GM19238 (cell line): ENCODE results near the gene ASIP.
"Not testable (repeated sequence)": the region's sequence is repeated elsewhere in the genome, so short reads cannot be mapped to it uniquely, and the experiment has no call there.

Experiments
- DNase-seq: peaks from one replicate; pipeline ENCODE4 v3.0.0; 2011; ENCODE audit warnings: low spot score; ENCODE audit not compliant: insufficient read length

Gene ASIP

DNA sequence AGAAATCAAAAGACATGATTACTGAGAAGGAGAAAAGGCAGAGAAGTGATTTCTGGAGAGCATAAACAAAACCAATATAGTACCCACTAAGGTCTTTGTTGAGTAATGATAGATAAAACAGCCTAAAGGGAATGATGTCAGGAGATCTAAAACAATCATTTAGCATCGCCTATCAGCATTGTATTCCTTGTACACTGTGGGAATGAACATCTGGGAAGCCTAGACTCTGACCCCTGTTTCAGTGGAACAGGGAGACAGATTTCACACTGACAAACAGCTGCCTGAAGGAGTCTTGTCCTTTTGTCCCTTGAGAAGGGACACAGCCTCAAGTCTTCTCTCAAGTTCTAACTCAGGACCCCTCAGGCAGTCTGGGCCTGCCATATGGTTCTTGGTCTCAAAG lies 1.7 kb downstream of the ASIP start:
- no peak for DNase-seq

GRCh38 chr20:34243377-34243776 lies 2.2 kb downstream of the ASIP start:
- no peak for DNase-seq

- no peak for DNase-seq
These were observed 5.0 kb downstream of the ASIP start for GRCh38 chr20:34246126-34246626.

GRCh38 chr20:34249291-34249690 lies 8.1 kb downstream of the ASIP start:
- DNase-seq = no peak

DNA sequence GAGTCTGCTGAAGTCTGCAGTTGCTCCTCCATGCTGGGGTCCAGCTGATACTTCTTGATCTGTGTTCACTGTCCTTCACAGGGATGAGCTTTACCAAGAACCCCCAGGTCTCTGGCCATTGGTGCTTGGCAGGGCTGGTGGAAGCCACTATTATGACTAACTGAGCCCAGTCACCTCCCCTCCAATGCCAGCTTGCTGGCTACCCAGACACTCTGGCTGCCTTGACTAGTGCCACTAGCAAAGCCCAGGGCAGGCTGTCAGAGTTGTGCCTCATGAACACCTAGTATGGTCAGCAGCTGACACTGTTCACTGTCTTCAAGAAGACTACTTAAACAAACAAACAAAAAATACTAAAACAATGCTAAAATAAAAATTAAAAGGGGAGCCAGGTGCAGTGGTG lies 8.8 kb downstream of the ASIP start:
- DNase-seq = no peak

- DNase-seq = no peak
These were observed 10.4 kb downstream of the ASIP start for GRCh38 chr20:34251619-34252018.

- DNase-seq = not testable (repeated sequence)
These were observed 11.3 kb downstream of the ASIP start for GRCh38 chr20:34252431-34253086.

DNA sequence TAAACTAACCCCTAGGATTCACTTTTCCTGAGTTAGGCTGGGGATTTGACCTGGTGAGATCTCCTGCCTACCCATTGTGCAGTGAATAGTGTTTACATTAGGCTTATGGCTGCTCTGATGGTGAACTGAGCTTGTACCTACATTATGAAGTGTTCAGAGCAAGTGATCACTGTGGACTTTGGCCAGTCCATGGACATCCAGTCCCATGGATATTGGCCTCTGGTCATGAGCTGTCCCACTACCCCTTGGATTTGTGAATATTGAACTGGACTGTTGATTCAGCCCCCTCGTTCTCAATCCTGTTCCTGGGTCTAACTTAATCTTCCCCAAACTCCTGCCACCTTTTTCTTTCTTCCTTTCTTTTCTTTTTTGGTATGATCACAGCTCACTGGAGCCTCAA lies 13.8 kb downstream of the ASIP start:
- no peak for DNase-seq

DNA sequence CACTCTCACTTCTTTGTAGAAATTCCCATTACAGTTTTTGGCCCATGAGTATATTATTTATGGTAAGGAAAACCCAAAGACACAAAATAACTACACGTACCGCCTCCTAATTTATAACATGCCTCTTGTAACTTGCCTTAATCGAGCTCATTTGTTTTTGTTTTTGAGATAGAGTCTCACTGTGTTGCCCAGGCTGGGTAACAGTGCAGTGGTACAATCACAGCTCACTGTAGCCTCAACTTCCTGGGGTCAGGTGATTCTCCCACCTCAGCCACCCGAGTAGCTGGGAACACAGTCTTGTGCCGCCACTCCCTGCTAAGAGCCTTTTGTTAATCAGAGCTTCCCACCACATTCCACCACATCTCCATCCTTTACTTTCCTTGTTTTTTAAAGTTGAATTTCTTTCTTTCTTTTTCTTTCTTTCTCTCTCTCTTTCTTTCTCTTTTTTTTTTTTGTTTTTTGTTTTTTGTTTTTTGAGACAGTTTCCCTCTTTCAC lies 15.5 kb downstream of the ASIP start:
- DNase-seq = no peak

- DNase-seq = no peak
These were observed 19.2 kb downstream of the ASIP start for GRCh38 chr20:34260208-34260942.

DNA sequence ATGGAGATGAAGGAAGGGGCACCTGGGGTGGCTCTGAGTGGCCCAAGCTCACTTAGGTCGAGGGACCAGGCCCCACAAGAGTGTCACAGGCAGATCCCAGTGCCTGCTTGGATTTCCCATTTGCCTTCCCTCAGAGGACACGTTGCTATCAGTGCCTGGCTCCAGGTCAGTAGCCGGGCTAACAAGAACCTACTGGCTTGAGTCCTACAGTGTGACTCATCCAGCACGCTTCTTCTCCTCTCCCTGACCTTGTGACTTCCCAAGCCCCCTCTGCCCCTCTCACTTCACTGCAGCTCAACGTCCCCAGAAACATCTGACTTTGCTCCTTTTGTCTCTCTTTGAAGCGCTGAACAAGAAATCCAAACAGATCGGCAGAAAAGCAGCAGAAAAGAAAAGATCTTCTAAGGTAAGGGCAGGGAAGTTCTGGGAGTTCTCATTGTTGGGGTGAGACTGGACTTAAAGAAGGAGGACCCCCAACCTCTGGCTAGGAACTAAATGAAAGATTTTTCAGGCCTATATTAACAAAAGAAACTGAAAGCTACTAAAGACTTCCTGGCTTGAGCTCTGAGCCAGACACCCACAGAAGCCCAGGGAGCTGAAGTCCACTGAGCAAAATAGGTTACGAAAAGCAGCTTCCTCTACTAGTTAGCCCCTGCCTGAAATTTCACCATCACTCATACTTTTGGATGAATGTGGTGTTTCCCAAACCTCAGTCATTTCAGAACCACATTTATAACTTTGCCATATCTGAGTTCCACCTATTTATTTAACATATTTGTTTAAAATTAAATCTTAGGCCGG lies 21.5 kb downstream of the ASIP start:
- no peak for DNase-seq

DNA sequence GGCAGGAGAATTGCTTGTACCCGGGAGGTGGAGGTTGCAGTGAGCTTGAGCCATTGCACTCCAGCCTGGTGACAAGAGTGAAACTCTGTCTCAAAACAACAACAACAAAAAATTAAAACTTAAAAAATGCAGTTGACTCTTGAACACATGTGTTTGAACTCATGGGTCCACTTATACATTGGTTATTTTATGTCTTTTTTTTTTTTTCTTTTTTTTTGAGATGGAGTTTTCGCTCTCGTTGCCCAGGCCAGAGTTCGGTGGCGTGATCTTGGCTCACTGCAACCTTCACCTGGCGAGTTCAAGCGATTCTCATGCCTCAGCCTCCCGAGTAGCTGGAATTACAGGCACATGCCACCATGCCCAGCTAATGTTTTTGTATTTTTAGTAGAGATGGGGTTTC lies 22.2 kb downstream of the ASIP start:
- DNase-seq = not testable (repeated sequence)

DNA sequence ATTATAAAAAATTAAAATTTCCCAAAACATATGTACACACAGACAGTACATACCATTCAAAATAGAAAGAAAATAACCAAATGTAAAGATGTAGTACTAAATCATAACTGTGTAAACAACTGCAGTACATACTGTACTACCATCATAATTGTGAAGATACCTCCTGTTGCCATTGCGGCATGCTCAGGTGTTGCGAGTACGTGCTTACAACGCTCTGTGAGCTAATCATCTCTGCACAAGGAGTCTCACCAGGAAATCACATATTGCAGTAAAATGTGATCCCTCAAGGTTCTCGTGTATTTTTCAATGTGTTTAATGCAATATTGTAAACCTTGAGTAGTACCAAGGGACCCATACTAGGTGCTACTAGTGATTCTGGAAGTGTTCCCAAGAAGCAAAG lies 22.9 kb downstream of the ASIP start:
- DNase-seq = no peak

GRCh38 chr20:34268145-34268544 lies 26.9 kb downstream of the ASIP start:
- DNase-seq = no peak

- DNase-seq = no peak
These were observed 27.8 kb downstream of the ASIP start for GRCh38 chr20:34268851-34269636.

DNA sequence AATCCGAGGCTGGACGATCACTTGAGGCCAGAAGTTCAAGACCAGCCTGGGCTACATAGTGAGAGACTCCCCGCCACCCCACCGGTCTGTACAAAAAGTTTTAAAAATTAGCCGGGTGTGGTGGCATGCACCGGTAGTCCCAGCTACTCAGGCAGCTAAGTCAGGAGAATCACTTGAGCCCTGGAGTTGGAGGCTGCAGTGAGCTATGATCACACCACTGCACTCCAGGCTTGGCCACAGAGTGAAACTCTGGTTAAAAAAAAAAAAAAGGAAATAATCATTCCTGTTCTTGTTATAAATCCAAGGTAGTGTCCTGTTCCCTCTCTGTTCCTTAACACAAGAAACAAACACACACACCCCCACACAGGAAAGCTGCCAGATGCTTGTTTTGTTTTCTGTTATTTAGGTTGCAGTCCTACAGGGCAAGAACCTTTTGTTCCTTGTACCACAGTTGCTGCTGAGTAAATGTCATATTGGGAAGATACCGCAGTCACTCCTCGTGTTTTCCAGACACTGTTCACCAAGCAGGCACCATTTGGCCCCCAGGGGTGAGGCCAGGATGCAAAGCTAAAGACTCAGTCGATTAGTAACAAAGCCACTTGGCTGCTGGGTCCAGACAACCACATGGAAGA lies 28.9 kb downstream of the ASIP start:
- no peak for DNase-seq

DNA sequence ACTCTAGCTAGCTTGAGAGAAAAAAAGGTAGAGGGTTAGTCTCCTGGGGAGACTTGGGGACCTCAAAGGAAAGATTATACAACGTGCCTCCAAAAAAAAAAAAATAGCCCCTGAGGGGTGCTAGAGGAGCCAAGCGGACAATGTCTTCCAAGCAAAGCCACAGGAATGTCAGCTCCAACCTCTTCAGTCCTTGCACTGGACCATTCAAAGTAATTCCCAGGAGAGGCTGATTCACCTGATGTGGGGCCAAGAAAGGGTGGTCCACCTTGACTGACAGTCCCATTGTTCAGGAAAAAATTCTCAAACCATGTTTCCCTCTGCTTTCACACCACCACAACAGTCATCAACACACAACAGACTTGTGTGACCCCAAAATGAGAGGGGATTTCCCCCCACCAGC lies 30.7 kb downstream of the ASIP start:
- DNase-seq = no peak

DNA sequence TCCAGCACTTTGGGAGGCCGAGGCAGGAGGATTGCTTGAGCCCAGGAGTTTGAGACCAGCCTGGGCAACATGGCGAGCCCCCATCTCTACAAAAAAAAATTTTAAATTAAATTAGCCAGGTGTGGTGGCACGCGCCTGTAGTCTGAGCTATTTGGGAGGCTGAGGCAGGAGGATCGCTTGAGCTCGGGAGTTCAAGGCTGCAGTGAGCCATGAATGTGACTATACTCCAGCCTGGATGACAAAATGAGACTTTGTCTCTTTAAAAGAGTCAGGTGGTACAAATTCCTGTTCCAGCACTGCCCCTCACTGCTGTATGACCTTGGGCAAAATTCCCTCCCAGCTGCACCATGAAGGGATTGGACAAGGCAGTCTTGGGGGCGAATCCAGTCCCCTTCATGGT lies 33.5 kb downstream of the ASIP start:
- DNase-seq = no peak

DNA sequence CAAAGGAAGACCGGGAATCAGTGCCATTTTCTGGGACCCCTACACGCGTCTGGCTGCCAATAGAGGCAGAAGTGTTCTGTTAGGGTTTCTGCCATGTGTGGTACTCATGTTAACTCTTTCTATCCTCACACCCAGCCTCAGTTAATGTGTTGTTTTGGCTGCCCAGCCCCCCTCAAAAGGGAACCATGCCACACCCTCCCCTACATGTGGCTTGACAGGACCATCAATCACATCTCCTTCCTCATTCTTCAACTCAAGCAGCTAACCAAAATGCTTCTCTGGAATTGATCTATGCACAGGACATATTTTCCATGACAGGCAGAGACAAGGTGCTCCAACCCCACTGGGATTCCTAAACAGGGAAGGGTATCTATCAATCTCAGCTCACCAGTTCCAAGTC lies 40.0 kb downstream of the ASIP start:
- DNase-seq = no peak

DNA sequence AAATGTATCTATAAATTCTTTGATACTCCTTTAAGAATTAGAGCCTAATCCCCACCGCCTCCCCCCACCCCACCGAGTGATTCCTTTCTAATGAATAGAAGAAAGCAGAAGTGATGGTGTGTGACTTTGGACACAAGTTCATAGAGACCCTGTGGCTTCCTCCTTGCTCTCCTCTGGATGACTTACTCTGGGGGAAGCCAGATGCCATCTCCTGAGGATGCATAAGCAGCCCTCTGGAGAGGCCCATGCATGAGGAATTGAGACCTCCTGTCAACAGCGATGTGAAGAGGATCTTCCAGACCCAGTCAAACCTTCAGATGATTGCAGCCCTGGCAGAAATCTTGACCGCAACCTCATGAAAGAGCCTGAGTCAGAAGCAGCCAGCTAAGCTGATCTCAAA lies 40.8 kb downstream of the ASIP start:
- no peak for DNase-seq

- no peak for DNase-seq
These were observed 42.6 kb downstream of the ASIP start for GRCh38 chr20:34283844-34284243.
